Dedifferentiated amniotic fluid mesenchymal stem cell (primary cell): ENCODE data around the gene TMEM212.
A peak's percentile ranks its signal among the peaks of the same experiment; 100 is the strongest.

ENCODE experiments used
- DNase-seq: peaks from one replicate; pipeline ENCODE4 v3.0.0-alpha.2; 2016; ENCODE audit errors: extremely low spot score

The TMEM212 gene

GRCh38 chr3:171842864-171843518 lies at the start of gene TMEM212:
Gene TMEM212 (plus strand): TSS chr3:171843349. CDS start chr3:171843384, 35 bp downstream.
- no peak for DNase-seq

GRCh38 chr3:171796625-171797264 lies 46.4 kb upstream of the TMEM212 start:
- DNase-seq = no peak

- DNase-seq = no peak
These were observed 45.9 kb upstream of the TMEM212 start for GRCh38 chr3:171797265-171797679.

- DNase-seq = no peak
These were observed 45.3 kb upstream of the TMEM212 start for GRCh38 chr3:171797873-171798272.

GRCh38 chr3:171799501-171799900 lies 43.6 kb upstream of the TMEM212 start:
- no peak for DNase-seq

- DNase-seq = peak; percentile 70
These were observed 41.2 kb upstream of the TMEM212 start for GRCh38 chr3:171801738-171802589.

GRCh38 chr3:171802590-171802956 lies 40.6 kb upstream of the TMEM212 start:
- no peak for DNase-seq

GRCh38 chr3:171803044-171803443 lies 40.1 kb upstream of the TMEM212 start:
- no peak for DNase-seq

GRCh38 chr3:171804618-171805389 lies 38.3 kb upstream of the TMEM212 start:
- DNase-seq = no peak

GRCh38 chr3:171805687-171806086 lies 37.5 kb upstream of the TMEM212 start:
- DNase-seq = no peak

GRCh38 chr3:171806200-171807128 lies 36.7 kb upstream of the TMEM212 start:
- DNase-seq = peak; percentile 77

GRCh38 chr3:171807129-171807675 lies 35.9 kb upstream of the TMEM212 start:
- DNase-seq = no peak

GRCh38 chr3:171807806-171808205 lies 35.3 kb upstream of the TMEM212 start:
- DNase-seq = no peak

- DNase-seq = no peak
These were observed 33.6 kb upstream of the TMEM212 start for GRCh38 chr3:171809611-171809860.

GRCh38 chr3:171809861-171810628 lies 33.1 kb upstream of the TMEM212 start, which contains the start of gene PLD1:
Gene PLD1 (minus strand): TSS chr3:171810483. CDS start chr3:171738051, 72,432 bp downstream.
- peak; percentile 93 for DNase-seq

GRCh38 chr3:171810629-171811294 lies 32.4 kb upstream of the TMEM212 start:
- DNase-seq = no peak

- DNase-seq = peak; percentile 97
These were observed 31.7 kb upstream of the TMEM212 start for GRCh38 chr3:171811295-171811912.

- peak; percentile 63 for DNase-seq
These were observed 31.2 kb upstream of the TMEM212 start for GRCh38 chr3:171811913-171812335.

- DNase-seq = peak; percentile 66
These were observed 30.3 kb upstream of the TMEM212 start for GRCh38 chr3:171812811-171813210.
